Caki2 (cell line): Measurements from ENCODE around the gene PKLR. TPM values are rescaled to one million over a fixed set of nuclear protein-coding genes. Genes with fewer than 3 reads are reported as not detected.

Source experiments
- DNase-seq: peaks from one replicate; pipeline ENCODE4 v3.0.0-alpha.2; 2015; ENCODE audit warnings: low read depth
- in situ Hi-C: cut with HindIII; loops from 2 replicates; pipeline ENCODE4 v1.10.0; 2016; ENCODE audit warnings: low sequenced_read_pairs, low pct_unique_long_range_greater_than_20kb, mixed read lengths
- total RNA-seq: library from RNA; depleted of rRNA; stranded (reverse); fragments of >200 nt; shearing (Covaris generic); gene quantifications from 2 replicates; pipeline ENCODE4 v1.2.3, GENCODE V29; 2014; ENCODE audit warnings: low replicate concordance

Gene PKLR
- total RNA-seq, 1 experiment from 2014 or later: not detected

DNA sequence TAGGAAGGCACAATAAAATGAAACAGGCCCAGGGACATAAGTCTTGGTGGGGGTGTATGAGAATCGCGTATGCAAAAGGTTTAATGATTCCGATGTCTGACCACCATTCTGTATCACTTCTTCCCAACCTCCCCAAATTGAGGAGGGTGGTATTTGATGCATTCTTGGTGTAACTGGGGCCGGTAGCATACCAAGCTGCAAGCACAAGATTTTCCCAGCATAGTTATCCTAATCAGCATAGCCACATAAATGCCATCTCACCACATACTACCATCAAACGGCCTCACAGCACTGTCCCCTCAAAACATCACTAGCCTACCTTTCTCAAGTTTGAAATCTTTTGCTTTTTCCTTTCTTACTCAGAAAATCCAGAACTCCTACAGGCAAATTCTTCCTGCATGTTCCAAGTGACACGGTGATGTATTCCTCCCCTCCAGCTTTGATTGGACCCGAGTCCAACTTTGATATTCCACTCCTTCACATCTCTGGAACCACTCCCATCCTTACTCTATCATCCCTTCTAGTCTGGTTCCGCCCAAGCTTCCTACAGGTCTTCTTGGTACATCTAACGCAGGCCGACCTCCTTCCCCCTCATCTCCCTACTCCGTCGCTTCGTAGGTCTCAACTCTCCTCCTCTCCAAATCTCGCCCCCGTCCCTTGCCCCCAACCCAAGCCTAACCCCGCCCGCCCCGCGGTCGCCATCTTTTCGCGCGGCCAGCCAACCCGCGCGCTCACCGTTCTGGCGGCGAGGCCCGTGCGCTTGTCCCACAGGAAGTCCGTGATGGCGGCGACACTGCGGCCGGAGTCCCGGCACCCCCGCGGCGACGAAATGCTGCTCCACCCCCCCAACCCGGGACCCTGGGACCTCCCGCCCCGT, 28.5 kb downstream of the PKLR start:
- in situ Hi-C loops: no loop called here
- DNase-seq: peak; percentile 57

- in situ Hi-C loops: no loop called here
- DNase-seq: no peak
These were observed 31.9 kb downstream of the PKLR start for GRCh38 chr1:155269381-155269780.

GRCh38 chr1:155268630-155269029, 32.6 kb downstream of the PKLR start:
- no peak for DNase-seq
- in situ Hi-C loops: no loop called here

DNA sequence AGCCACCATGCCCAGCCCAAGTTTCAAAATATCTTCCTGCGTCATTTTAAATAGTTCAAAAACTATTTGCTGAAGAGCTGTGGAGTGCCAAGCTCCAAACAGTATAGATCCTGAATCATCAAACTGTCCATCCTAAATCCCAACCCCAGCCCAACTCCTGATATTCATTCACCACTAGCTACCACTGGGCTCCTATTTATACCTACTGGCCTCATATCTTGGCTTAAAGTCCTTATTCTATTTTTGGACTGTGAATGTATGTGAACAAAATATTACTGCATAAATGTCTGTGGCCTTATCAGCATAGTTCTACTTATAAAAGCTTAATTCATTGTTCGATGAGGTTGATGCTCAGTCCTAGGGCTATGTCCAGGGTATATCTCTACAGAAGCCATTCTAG, 33.9 kb downstream of the PKLR start:
- in situ Hi-C loops: no loop called here
- DNase-seq: no peak

- no peak for DNase-seq
- in situ Hi-C loops: no loop called here
These were observed 34.7 kb downstream of the PKLR start for GRCh38 chr1:155266553-155266952.

DNA sequence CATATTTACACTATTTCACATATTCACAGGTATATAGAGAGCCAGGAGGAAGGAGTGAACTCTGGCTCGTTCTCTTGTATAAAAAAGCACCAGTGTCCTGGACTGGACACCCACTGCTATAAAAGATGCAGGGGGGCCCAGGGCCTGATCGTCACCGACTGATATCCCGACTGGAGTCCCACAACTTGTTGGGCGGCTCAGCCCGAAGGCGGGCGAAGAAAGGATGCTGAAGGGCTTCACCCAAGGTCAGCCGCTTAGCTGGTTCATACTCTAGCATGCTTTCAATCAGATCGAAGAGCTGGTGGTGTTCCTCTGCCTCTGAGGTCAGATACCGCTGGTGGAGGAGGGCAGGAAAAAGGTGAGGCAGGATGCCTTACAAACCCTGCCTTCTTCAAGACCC, 38.2 kb downstream of the PKLR start:
- DNase-seq: no peak
- in situ Hi-C loops: no loop called here

DNA sequence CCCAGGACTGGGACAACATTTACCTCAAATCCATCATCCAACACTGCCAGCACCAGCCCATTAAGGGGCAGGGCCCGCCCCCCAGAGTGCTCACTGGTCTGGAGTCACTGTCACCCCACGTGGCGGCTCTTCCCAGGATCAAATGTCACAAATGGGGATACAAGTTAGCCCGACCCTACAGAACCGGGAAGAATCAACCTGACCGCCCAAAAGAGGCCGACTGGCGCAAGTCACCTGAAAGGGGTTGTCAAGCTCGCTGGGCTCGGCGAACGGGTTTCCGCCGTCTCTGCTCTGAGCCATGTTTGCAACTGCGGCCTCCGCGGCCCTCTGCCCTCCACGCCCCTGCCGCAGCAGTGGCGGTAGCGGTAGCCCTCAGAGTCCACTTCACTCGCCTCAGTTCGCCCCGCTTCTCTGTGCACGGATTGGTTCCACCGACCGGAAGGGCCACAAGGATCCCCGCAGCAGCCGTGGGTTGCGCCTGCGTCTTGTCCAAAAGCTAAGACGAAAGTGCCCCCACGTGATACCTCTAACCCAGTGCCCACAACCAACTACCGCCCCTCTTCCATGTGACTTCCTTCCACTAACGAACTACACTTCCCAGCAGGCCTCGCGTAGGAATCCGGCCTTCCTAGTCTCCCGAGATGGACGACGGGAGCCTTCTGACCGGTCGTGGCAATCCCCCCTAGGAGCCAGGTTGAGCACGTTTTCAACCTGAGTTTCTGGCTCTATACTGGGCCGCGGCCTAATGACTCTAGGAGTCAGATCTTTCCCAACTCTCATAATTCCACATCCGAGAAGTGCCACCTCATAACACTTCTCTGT, 39.2 kb downstream of the PKLR start, which contains the start of gene SCAMP3:
SCAMP3 (minus strand) TSS at position 509 of the 822 bp plus-strand sequence; CDS start at position 300, 209 bp downstream.
- in situ Hi-C loops: no loop called here

GRCh38 chr1:155261493-155261851, 39.8 kb downstream of the PKLR start:
- in situ Hi-C loops: no loop called here
- DNase-seq: no peak

More for the DNA sequence above, 39.2 kb downstream of the PKLR start, which contains the start of gene SCAMP3:
- DNase-seq: peak; percentile 96

GRCh38 chr1:155260276-155260675, 41.0 kb downstream of the PKLR start:
- DNase-seq: no peak
- in situ Hi-C loops: no loop called here

DNA sequence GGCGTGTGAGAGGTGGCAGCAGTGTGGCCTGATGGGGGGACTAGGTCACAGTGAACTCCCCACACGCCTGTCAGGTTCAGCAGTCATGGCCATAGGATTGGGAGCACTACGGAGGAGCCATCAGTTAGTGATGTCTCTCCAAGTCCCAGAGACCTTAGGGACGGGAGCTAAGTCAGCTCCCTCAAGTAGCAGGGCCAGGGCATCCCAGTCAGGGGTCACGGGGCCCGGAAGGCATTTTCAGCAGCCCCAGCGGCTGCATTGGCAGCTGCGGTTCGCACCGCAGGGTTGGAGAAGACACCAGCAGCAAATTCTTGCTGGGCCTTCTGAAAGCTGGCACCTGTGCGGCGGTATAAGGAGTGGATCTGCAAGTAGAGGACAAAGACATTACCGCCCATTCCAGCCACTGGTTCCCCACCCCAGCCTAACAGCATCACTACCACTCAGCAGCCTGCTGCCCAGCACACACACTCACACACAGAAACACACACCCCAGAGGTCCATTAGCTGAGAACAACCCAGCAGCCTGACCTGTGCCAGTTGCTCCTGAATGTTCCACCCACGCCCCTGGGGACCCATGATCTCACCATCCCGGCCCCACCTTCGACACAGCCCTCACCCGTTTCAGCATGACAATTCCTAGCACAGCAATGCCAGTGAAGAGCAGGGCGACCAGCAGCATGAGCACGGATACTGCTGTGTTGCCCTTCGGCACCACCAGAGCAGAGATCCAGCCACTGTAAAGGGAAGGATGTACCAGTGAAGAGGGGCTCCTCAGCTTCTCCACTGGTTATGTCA, 45.0 kb downstream of the PKLR start:
- peak; percentile 16 for DNase-seq
- in situ Hi-C loops: no loop called here

DNA sequence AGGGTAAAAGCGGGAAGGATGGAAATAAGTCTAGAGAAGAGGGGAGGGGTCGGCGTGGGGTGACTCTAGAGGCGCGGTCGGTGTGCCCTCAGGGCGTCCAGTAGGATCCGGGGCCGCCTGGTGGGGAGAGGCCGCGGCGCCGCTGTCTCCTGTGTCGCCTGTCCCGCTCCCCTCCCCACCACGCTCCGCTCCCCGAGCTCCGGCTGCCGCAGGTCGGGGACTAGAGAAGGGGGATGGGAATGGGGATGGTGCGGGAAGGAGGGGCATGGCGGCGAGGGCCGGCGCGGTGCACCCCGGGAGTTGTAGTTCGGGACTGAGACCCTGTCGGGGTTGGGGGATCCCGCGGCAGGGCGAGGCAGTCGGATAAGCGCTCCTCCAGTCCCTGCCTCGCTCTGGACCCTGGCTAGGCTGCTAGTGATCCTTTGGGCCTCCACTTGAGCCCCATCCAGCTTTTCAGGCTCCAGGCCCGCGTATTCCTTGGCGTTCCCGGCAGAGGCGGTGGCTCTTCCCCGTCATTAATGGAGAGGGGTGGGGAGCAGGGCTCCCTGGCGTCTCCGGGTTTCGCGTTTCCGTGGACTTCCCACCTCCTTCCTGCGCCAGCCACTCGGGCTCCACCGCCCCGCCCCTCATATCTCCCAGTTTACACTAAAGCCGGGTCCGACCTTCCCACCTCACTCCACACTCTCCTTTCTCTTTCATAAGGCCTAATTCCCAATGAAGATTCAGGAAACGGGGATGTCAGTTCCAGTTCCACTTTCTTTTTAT, 45.8 kb downstream of the PKLR start, which contains the start of gene ENTREP3:
ENTREP3 (minus strand) TSS at position 241 of the 765 bp plus-strand sequence. CDS start 606 bp downstream, outside the sequence.
- in situ Hi-C loops: no loop called here
- peak; percentile 80 for DNase-seq

- DNase-seq: peak; percentile 22
These were observed 46.5 kb downstream of the PKLR start for GRCh38 chr1:155254714-155255242.

GRCh38 chr1:155254228-155254713, 47.0 kb downstream of the PKLR start:
- DNase-seq: no peak
- in situ Hi-C loops: no loop called here

More at GRCh38 chr1:155254714-155255242, 46.5 kb downstream of the PKLR start:
- in situ Hi-C loops: no loop called here

GRCh38 chr1:155253797-155254196, 47.4 kb downstream of the PKLR start:
- no peak for DNase-seq
- in situ Hi-C loops: no loop called here

DNA sequence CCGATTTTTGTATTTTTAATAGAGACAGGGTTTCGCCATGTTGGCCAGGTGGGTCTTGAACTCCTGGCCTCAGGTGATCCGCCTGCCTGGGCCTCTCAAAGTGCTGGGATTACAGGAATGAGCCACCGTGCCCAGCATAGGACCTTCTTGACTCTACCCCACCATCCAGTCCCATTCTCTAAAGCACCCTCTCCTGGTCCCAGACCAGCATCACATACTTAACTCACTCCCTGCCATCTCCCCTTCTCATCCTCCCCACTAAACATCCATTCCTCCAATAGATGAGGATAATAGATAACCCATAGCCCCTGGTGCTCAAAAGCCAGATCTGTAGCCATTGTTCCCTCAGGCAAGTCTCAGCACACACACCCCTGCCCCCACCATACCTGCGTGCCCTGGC, 48.0 kb downstream of the PKLR start:
- in situ Hi-C loops: no loop called here
- DNase-seq: no peak

DNA sequence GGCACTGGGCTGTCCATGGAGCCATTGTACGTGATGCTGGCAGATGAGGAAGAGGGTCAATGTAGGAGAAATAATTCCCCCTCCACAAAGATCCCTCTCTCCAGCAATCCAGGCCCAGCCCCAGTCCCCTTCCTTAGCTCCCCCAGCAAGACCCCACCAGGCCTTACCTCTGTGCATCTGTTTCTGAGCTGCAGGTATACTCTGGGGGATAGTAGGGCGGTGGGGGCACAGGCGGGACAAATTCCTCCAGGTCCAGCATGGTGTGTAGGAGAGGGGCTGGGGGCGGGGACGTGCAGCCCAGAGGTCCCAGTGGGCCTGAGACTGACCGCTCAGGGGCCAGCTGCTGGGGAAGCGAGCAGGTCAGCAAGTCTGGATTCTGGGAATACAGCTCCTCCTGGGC, 49.7 kb downstream of the PKLR start:
- in situ Hi-C loops: no loop called here
- DNase-seq: no peak
